ENCODE data around the gene NADSYN1.

Gene NADSYN1

DNA sequence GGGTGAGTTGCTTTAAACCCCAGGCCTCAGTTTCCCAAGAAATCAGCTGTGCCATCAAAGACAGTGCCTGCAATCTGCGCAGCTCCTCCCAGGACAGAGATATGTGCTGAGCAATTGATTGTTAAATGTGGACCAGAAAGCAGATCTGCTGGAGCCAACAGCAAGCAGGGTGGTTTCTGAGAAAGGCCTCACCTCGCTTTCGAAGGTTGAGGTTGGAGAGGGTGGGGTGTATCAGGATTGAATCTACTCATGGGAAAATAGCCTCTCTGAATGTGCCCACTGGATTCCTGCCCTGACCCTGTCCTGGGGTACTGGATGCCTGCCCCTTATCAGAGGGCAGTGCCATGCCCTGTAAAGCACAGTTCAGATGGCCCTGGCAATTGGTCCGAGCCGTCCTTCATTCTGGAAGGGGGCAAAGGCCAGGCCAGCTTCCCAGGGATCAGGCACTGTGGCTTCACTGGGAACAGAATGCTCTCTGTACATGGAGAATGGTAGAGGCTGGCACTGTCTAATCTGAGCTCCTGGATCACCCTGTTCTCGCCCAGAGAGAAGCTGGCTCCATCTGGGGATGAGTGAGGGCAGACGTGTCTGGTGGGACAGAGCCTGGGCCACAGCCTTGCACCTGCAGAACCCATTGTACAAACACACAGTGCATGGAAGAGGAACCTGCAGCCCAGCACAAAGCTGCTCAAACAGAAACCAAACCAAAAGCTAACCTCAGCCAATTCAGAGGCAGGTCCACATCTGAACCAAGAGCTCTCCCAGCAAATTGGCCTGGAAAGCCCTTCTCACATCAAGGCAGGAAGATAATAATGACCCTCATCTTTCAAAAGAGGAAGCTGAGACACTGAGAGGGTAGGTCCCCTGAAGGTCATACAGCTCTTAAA, 20.0 kb upstream of the NADSYN1 start:
- TF ChIP-seq, protein P1, sequence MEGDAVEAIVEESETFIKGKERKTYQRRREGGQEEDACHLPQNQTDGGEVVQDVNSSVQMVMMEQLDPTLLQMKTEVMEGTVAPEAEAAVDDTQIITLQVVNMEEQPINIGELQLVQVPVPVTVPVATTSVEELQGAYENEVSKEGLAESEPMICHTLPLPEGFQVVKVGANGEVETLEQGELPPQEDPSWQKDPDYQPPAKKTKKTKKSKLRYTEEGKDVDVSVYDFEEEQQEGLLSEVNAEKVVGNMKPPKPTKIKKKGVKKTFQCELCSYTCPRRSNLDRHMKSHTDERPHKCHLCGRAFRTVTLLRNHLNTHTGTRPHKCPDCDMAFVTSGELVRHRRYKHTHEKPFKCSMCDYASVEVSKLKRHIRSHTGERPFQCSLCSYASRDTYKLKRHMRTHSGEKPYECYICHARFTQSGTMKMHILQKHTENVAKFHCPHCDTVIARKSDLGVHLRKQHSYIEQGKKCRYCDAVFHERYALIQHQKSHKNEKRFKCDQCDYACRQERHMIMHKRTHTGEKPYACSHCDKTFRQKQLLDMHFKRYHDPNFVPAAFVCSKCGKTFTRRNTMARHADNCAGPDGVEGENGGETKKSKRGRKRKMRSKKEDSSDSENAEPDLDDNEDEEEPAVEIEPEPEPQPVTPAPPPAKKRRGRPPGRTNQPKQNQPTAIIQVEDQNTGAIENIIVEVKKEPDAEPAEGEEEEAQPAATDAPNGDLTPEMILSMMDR (IDR thresholded peaks at IDR 0.05; ENCODE audit: low read length, missing control alignments) = no peak
- no peak for DNase-seq (ENCODE audit: low read depth)

DNA sequence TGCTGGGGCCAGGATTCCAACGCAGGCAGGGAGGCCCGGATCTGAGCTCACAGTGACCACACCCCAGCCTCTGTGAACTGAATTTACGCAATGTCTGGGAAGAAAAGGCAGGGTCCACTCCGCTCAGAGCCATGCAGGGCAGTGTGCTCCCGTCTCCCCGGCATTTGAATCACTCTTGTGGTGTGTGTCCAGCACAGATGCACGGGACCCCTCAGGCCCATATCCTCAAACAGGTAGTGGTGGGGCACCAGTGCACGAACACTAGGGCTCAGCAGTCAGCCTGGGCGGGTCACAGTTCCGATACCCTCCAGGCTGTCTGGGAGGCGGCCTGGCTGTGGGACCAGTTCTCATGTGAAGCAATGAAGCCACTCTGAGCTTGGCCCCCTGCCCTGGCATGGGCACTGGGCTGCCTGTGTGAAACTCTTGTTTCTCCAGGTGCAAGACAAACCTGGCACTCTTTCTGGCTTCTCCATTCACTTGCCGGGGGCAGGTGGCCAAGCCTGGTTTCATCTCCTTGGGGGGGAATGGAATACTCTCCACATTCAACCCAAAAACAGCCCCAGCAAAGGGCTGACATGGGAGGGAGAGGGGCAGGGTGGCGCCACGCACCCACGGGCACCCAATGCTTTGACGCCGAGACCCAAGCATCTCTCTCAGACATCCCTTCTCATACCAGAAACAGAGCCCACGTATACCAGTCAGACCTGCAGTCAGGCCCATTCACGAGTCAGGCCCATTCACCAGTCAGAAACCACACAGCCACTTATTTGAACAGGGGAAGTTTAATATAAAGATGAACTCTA, 19.2 kb upstream of the NADSYN1 start:
- no peak overlapping the region for H3K4me3 ChIP-seq (replicated peaks; ENCODE audit: low read depth, low read length)
- TF ChIP-seq, protein P1 (IDR thresholded peaks at IDR 0.05; ENCODE audit: low read length, missing control alignments) = no peak

More for the DNA sequence above, 20.0 kb upstream of the NADSYN1 start:
- H3K4me3 ChIP-seq (replicated peaks; ENCODE audit: low read depth, low read length) = no peak overlapping the region

GRCh38 chr11:71434576-71435130, 18.4 kb upstream of the NADSYN1 start:
- TF ChIP-seq, protein P1 (IDR thresholded peaks at IDR 0.05; ENCODE audit: low read length, missing control alignments) = no peak

More for the DNA sequence above, 19.2 kb upstream of the NADSYN1 start:
- DNase-seq (ENCODE audit: low read depth) = peak; percentile 57

GRCh38 chr11:71435278-71435951, 17.6 kb upstream of the NADSYN1 start:
- no peak overlapping the region for H3K4me3 ChIP-seq (replicated peaks; ENCODE audit: low read depth, low read length)
- TF ChIP-seq, protein P1 (IDR thresholded peaks at IDR 0.05; ENCODE audit: low read length, missing control alignments) = no peak
- DNase-seq (ENCODE audit: low read depth) = no peak

More at GRCh38 chr11:71434576-71435130, 18.4 kb upstream of the NADSYN1 start:
- no peak overlapping the region for H3K4me3 ChIP-seq (replicated peaks; ENCODE audit: low read depth, low read length)
- DNase-seq (ENCODE audit: low read depth) = no peak

GRCh38 chr11:71436861-71437260, 16.1 kb upstream of the NADSYN1 start:
- TF ChIP-seq, protein P1 (IDR thresholded peaks at IDR 0.05; ENCODE audit: low read length, missing control alignments) = no peak
- H3K4me3 ChIP-seq (replicated peaks; ENCODE audit: low read depth, low read length) = no peak overlapping the region
- no peak for DNase-seq (ENCODE audit: low read depth)

DNA sequence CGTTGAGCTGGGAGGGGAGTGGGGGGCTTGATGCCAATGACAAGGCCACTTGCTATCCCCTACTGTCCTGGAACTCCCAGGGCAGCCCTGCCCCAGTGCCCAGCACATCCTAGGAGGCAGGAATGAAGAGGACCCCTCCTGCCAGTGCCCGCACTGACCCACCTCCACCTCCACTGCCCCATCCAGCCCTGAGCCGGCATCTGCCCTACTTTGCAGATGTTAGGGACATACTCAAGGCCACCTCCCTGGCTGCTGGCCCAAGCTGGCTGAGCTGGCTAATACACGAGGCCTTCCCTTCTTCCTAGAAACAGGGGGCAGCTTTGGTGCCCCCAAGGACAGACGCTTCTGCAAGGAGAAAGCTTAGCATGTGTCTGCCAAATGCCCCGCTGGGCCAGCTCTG, 15.6 kb upstream of the NADSYN1 start:
- H3K4me3 ChIP-seq (replicated peaks; ENCODE audit: low read depth, low read length) = no peak overlapping the region
- TF ChIP-seq, protein P1 (IDR thresholded peaks at IDR 0.05; ENCODE audit: low read length, missing control alignments) = no peak
- no peak for DNase-seq (ENCODE audit: low read depth)

Data from fibroblast of pulmonary artery (primary cell).